HepG2 (cell line): Measurements from ENCODE around the gene PSMG3. TPM values are rescaled to one million over a fixed set of nuclear protein-coding genes. Genes with fewer than 3 reads are reported as not detected.

ENCODE experiments used
- BRD4 ChIP-seq: sonication (generic); formaldehyde crosslinking; IDR thresholded peaks from 2 replicates; pipeline ENCODE4 v1.4.0; 2020; ENCODE audit warnings: missing genetic modification reagents
- CENPBD1 ChIP-seq: sonication (generic); formaldehyde crosslinking; IDR thresholded peaks from 2 replicates; pipeline ENCODE4 v1.8.0; 2022; ENCODE audit warnings: missing genetic modification reagents, low read depth, mild to moderate bottlenecking, borderline replicate concordance
- GATAD2A ChIP-seq: IDR thresholded peaks from 2 replicates; pipeline ENCODE4 v1.6.1; 2016
- HOXA3 ChIP-seq: sonication (generic); formaldehyde crosslinking; IDR thresholded peaks from 2 replicates; pipeline ENCODE4 v1.5.0; 2020; ENCODE audit warnings: missing genetic modification reagents
- PTBP1 ChIP-seq: fragments of 200-400 bp; formaldehyde crosslinking; IDR thresholded peaks from 2 replicates; pipeline ENCODE4 v1.6.1; 2018; ENCODE audit warnings: low read length, low read depth; ENCODE audit not compliant: poor library complexity, severe bottlenecking
- REPIN1 ChIP-seq: sonication (generic); formaldehyde crosslinking; IDR thresholded peaks from 2 replicates; pipeline ENCODE4 v1.8.0; 2022; ENCODE audit warnings: missing genetic modification reagents, low read depth, mild to moderate bottlenecking, borderline replicate concordance
- STAG1 ChIP-seq: sonication (generic); formaldehyde crosslinking; IDR thresholded peaks from 2 replicates; pipeline ENCODE4 v1.4.0; 2020; ENCODE audit warnings: missing genetic modification reagents
- TCF7 ChIP-seq: sonication (generic); IDR thresholded peaks from 2 replicates; pipeline ENCODE4 v1.6.1; 2016; ENCODE audit warnings: antibody characterized with exemption, low read depth
- ZBTB8A ChIP-seq: sonication (generic); formaldehyde crosslinking; IDR thresholded peaks from 2 replicates; pipeline ENCODE4 v1.4.0; 2020; ENCODE audit warnings: mild to moderate bottlenecking, low read depth, missing genetic modification reagents, borderline replicate concordance
- ZFP36L1 ChIP-seq: sonication (generic); formaldehyde crosslinking; IDR thresholded peaks from 2 replicates; pipeline ENCODE4 v1.8.0; 2022; ENCODE audit warnings: mild to moderate bottlenecking, missing genetic modification reagents, moderate library complexity
- ZHX1 ChIP-seq: sonication (generic); formaldehyde crosslinking; IDR thresholded peaks from 2 replicates; pipeline ENCODE4 v1.8.1; 2022; ENCODE audit warnings: low read depth, mild to moderate bottlenecking, missing genetic modification reagents
- ZNF292 ChIP-seq: sonication (generic); formaldehyde crosslinking; IDR thresholded peaks from 2 replicates; pipeline ENCODE4 v1.8.1; 2022; ENCODE audit warnings: mild to moderate bottlenecking, low read depth, missing genetic modification reagents, borderline replicate concordance
- ZNF3 ChIP-seq: IDR thresholded peaks from 2 replicates; pipeline ENCODE4 v1.7.0; 2017; ENCODE audit warnings: inconsistent platforms
- ZNF713 ChIP-seq: sonication (generic); formaldehyde crosslinking; IDR thresholded peaks from 2 replicates; pipeline ENCODE4 v1.4.0; 2020; ENCODE audit warnings: mild to moderate bottlenecking, missing genetic modification reagents
- polyA plus RNA-seq, 8 experiments: library from polyadenylated mRNA; depleted of rRNA in 3 of 8; stranded (reverse) in 7 of 8; unstranded in 1 of 8; fragments of >200 nt; fragmentation: Illumina TruSeq in 4 of 8; extraction: Trizol in 4 of 8; gene quantifications; 2 replicates each; pipeline versions ENCODE4 v1.2.1 to v1.2.3, GENCODE V29; 2011 to 2016; ENCODE audit warnings: low read depth in 4 of 8, missing spikeins in 1 of 8, mixed read lengths in 1 of 8; ENCODE audit not compliant: insufficient read depth in 1 of 8
- total RNA-seq, 5 experiments: library from RNA; depleted of rRNA; stranded (reverse); fragments of >200 nt; fragmentation: Illumina TruSeq; extraction: Trizol; gene quantifications; 2 replicates each; pipeline ENCODE4 v1.2.3, GENCODE V29; 2016; ENCODE audit warnings: low read depth in 1 of 5
- TF ChIP-seq, protein P1 (sequence below): sonication (generic); formaldehyde crosslinking; IDR thresholded peaks from 2 replicates; pipeline ENCODE4 v1.9.0; 2022; ENCODE audit warnings: low read depth, missing genetic modification reagents
- TF ChIP-seq, protein P2 (sequence below): IDR thresholded peaks from 2 replicates; pipeline ENCODE4 v1.6.1; 2018; ENCODE audit warnings: missing genetic modification reagents
- TF ChIP-seq, protein P3 (sequence below): sonication (generic); formaldehyde crosslinking; IDR thresholded peaks from 2 replicates; pipeline ENCODE4 v1.5.0; 2020; ENCODE audit warnings: mild to moderate bottlenecking, missing genetic modification reagents, borderline replicate concordance

PSMG3 gene
- total and polyA plus RNA-seq, 2 of the 13 experiments (the other 11 are each of a cell fraction or from before 2014, with no cell fraction given): 29.6 to 48.4 TPM

- TF ChIP-seq, protein P1, sequence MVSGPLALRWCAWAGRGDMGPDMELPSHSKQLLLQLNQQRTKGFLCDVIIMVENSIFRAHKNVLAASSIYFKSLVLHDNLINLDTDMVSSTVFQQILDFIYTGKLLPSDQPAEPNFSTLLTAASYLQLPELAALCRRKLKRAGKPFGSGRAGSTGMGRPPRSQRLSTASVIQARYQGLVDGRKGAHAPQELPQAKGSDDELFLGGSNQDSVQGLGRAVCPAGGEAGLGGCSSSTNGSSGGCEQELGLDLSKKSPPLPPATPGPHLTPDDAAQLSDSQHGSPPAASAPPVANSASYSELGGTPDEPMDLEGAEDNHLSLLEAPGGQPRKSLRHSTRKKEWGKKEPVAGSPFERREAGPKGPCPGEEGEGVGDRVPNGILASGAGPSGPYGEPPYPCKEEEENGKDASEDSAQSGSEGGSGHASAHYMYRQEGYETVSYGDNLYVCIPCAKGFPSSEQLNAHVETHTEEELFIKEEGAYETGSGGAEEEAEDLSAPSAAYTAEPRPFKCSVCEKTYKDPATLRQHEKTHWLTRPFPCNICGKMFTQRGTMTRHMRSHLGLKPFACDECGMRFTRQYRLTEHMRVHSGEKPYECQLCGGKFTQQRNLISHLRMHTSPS: no peak
- no peak; the same call in 1 of the 2 replicates for TF ChIP-seq REPIN1
- TF ChIP-seq, protein P2, sequence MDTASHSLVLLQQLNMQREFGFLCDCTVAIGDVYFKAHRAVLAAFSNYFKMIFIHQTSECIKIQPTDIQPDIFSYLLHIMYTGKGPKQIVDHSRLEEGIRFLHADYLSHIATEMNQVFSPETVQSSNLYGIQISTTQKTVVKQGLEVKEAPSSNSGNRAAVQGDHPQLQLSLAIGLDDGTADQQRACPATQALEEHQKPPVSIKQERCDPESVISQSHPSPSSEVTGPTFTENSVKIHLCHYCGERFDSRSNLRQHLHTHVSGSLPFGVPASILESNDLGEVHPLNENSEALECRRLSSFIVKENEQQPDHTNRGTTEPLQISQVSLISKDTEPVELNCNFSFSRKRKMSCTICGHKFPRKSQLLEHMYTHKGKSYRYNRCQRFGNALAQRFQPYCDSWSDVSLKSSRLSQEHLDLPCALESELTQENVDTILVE (CRISPR knock-in tag): no peak
- TF ChIP-seq HOXA3: peak; percentile 27; the same call in 1 of the 2 replicates
- 0 out of 2 replicates have a peak, but pooled peaks have one; percentile 20 for TF ChIP-seq ZHX1
- TF ChIP-seq ZNF292: no peak
- no peak for TF ChIP-seq CENPBD1
- TF ChIP-seq BRD4 (CRISPR knock-in tag): no peak
- no peak; the same call in 1 of the 2 replicates for TF ChIP-seq STAG1 (CRISPR knock-in tag)
- TF ChIP-seq PTBP1: no peak
- peak; percentile 14; the same call in 1 of the 2 replicates for TF ChIP-seq TCF7
- no peak for TF ChIP-seq ZFP36L1 (CRISPR knock-in tag)
- TF ChIP-seq ZNF3: no peak
- no peak for TF ChIP-seq ZBTB8A (CRISPR knock-in tag)
- TF ChIP-seq ZNF713 (CRISPR knock-in tag): no peak
- TF ChIP-seq, protein P3, sequence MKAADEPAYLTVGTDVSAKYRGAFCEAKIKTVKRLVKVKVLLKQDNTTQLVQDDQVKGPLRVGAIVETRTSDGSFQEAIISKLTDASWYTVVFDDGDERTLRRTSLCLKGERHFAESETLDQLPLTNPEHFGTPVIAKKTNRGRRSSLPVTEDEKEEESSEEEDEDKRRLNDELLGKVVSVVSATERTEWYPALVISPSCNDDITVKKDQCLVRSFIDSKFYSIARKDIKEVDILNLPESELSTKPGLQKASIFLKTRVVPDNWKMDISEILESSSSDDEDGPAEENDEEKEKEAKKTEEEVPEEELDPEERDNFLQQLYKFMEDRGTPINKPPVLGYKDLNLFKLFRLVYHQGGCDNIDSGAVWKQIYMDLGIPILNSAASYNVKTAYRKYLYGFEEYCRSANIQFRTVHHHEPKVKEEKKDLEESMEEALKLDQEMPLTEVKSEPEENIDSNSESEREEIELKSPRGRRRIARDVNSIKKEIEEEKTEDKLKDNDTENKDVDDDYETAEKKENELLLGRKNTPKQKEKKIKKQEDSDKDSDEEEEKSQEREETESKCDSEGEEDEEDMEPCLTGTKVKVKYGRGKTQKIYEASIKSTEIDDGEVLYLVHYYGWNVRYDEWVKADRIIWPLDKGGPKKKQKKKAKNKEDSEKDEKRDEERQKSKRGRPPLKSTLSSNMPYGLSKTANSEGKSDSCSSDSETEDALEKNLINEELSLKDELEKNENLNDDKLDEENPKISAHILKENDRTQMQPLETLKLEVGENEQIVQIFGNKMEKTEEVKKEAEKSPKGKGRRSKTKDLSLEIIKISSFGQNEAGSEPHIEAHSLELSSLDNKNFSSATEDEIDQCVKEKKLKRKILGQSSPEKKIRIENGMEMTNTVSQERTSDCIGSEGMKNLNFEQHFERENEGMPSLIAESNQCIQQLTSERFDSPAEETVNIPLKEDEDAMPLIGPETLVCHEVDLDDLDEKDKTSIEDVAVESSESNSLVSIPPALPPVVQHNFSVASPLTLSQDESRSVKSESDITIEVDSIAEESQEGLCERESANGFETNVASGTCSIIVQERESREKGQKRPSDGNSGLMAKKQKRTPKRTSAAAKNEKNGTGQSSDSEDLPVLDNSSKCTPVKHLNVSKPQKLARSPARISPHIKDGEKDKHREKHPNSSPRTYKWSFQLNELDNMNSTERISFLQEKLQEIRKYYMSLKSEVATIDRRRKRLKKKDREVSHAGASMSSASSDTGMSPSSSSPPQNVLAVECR: peak; percentile 74; the same call in 1 of the 2 replicates
- TF ChIP-seq GATAD2A: peak; percentile 85
These were observed 37.2 kb downstream of the PSMG3 start (continued) for GRCh38 chr7:1532456-1533254.
